ENCODE data around the gene BNIP5.

GRCh38 chr6:36269834-36270705 is 66.6 kb downstream of the BNIP5 start, which contains the start of gene PNPLA1:
- TF ChIP-seq CTCF (conservative IDR thresholded peaks at IDR 0.05 in 1 of 2, IDR thresholded peaks at IDR 0.05 in 1 of 2; ENCODE audit: extremely low read depth in 1 of 2, insufficient read depth in 1 of 2, low read depth in 1 of 2, low read length in 2 of 2) (peak in 1 of 2 donors; percentile 10), EZH2 (IDR thresholded peaks at IDR 0.05; ENCODE audit: borderline replicate concordance, low read length) (no peak)
